Measurements from ENCODE around the gene RIGI.

The RIGI gene

DNA sequence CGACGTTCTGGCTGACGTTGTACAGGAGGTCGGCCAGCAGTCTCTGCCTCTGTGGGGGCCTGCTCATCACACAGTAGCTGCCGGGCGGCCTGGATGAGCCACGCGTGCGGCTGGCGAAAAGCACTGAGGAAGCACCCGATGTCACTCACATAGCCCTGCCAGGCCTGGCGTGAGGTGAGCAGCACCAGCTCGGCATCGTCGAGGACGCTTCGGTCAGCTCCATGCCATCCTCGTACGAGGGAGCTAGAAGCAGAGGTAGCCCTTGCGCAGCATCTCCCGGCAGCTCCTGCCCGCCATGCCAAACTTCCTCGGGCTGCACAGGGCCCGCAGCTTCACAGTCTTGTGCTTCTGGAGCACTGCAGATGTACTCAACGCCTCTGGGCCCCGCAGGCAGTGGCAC lies 40.8 kb upstream of the RIGI start:
- TF ChIP-seq EZH2 (IDR thresholded peaks at IDR 0.05; ENCODE audit: borderline replicate concordance, low read depth, low read length, severe bottlenecking): no peak
- TF ChIP-seq, protein P1, sequence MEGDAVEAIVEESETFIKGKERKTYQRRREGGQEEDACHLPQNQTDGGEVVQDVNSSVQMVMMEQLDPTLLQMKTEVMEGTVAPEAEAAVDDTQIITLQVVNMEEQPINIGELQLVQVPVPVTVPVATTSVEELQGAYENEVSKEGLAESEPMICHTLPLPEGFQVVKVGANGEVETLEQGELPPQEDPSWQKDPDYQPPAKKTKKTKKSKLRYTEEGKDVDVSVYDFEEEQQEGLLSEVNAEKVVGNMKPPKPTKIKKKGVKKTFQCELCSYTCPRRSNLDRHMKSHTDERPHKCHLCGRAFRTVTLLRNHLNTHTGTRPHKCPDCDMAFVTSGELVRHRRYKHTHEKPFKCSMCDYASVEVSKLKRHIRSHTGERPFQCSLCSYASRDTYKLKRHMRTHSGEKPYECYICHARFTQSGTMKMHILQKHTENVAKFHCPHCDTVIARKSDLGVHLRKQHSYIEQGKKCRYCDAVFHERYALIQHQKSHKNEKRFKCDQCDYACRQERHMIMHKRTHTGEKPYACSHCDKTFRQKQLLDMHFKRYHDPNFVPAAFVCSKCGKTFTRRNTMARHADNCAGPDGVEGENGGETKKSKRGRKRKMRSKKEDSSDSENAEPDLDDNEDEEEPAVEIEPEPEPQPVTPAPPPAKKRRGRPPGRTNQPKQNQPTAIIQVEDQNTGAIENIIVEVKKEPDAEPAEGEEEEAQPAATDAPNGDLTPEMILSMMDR (IDR thresholded peaks at IDR 0.05; ENCODE audit: borderline replicate concordance, extremely low read depth, low read length, poor library complexity, severe bottlenecking): no peak
- peaks cover 74% of the 10 kb centered on the region for H3K79me2 ChIP-seq (ENCODE audit: insufficient read depth, low read length)

DNA sequence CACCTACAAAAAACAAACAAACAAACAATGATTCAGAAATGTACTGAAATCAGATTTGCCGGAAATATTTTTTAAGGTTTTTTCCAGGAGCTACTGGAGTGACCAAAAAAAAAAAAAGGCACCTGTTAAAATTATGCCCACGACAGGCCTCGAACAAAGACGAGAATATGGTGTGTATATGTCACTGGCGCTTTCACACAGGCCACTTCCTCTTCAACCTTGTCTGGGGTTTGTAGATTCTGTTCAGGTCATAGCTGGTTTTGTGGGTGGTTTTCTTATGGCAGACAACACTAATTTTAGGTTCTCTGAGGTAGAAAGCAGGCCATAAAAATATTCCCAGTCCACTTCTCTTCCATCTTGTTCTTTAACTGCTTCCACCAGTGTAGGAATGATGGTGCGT lies 40.0 kb upstream of the RIGI start:
- H3K4me3 ChIP-seq (ENCODE audit: low read depth in 1 of 2, low read length in 2 of 2): no peak overlapping the region
- no peaks in the 10 kb centered on the region for H3K9me3 ChIP-seq (ENCODE audit: insufficient read depth, low read length, severe bottlenecking)
- ATAC-seq (ENCODE audit: insufficient read depth, low read depth) (no peak), DNase-seq (no peak)
- no peak for TF ChIP-seq EZH2 (IDR thresholded peaks at IDR 0.05; ENCODE audit: borderline replicate concordance, low read depth, low read length, severe bottlenecking)
- TF ChIP-seq, protein P1 (IDR thresholded peaks at IDR 0.05; ENCODE audit: borderline replicate concordance, extremely low read depth, low read length, poor library complexity, severe bottlenecking): no peak
- H4K20me1 ChIP-seq (ENCODE audit: insufficient read depth, low read length): peaks cover 24% of the 10 kb centered on the region; the same call in 1 of the 2 replicates
- H3K9ac ChIP-seq (ENCODE audit: low read depth, low read length): no peak overlapping the region
- H3K4me1 ChIP-seq (ENCODE audit: insufficient read depth, low read length): peaks cover 11% of the 10 kb centered on the region
- no peak overlapping the region for H3K4me2 ChIP-seq (ENCODE audit: insufficient read depth, low read length)
- H3K36me3 ChIP-seq (ENCODE audit: insufficient read depth, low read length): peaks cover 42% of the 10 kb centered on the region
- peaks cover 73% of the 10 kb centered on the region for H3K79me2 ChIP-seq (ENCODE audit: insufficient read depth, low read length)
- no peak overlapping the region for H2AFZ ChIP-seq (ENCODE audit: low read depth, low read length)
- no peaks in the 10 kb centered on the region for H3K27me3 ChIP-seq (ENCODE audit: insufficient read depth, low read length, poor library complexity)
- no peak overlapping the region for H3K27ac ChIP-seq (ENCODE audit: low read length)

More for the DNA sequence above, 40.8 kb upstream of the RIGI start:
- DNase-seq (no peak), ATAC-seq (ENCODE audit: insufficient read depth, low read depth) (no peak)
- H3K4me1 ChIP-seq (ENCODE audit: insufficient read depth, low read length): peaks cover 19% of the 10 kb centered on the region
- peaks cover 42% of the 10 kb centered on the region for H3K36me3 ChIP-seq (ENCODE audit: insufficient read depth, low read length)
- H3K27me3 ChIP-seq (ENCODE audit: insufficient read depth, low read length, poor library complexity): no peaks in the 10 kb centered on the region
- H3K9ac ChIP-seq (ENCODE audit: low read depth, low read length): no peak overlapping the region
- H2AFZ ChIP-seq (ENCODE audit: low read depth, low read length): no peak overlapping the region
- no peak overlapping the region for H3K4me2 ChIP-seq (ENCODE audit: insufficient read depth, low read length)
- peaks cover 24% of the 10 kb centered on the region; the same call in 1 of the 2 replicates for H4K20me1 ChIP-seq (ENCODE audit: insufficient read depth, low read length)
- H3K9me3 ChIP-seq (ENCODE audit: insufficient read depth, low read length, severe bottlenecking): no peaks in the 10 kb centered on the region
- no peak overlapping the region for H3K27ac ChIP-seq (ENCODE audit: low read length)
- no peak overlapping the region for H3K4me3 ChIP-seq (ENCODE audit: low read depth in 1 of 2, low read length in 2 of 2)

DNA sequence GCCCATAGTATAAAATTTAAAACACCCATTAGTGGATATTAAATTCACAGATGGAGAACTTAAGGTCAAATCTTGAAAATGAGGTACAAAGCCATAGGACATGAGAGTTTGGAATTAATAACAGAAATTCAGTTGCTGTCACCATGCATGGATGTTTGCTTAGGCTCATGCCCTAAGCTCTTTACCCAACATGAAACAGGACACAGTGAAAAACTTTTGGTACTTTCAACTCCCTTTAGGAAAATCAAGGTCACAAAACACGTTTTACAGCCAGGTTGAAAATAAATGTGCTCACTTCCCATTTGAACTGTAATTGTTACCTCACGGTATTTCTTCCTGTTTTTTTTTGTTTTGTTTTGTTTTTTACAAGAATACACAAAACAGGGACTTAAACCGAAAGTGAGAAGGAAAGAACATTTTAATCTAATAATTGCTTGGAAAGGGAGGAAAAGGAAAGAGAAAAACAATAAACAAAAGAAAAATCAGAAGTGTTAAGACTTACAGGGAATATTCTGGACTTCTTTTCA lies 32.5 kb upstream of the RIGI start:
- Histone ChIP-seq H3K36me3 (ENCODE audit: insufficient read depth, low read length) (peaks cover 10% of the 10 kb centered on the region; the same call in 1 of the 2 replicates), H3K27me3 (ENCODE audit: insufficient read depth, low read length, poor library complexity) (no peaks in the 10 kb centered on the region), H3K9me3 (ENCODE audit: insufficient read depth, low read length, severe bottlenecking) (no peaks in the 10 kb centered on the region), H3K4me3 (ENCODE audit: low read depth in 1 of 2, low read length in 2 of 2) (no peak overlapping the region), H4K20me1 (ENCODE audit: insufficient read depth, low read length) (peaks cover 5% of the 10 kb centered on the region; the same call in 1 of the 2 replicates), H2AFZ (ENCODE audit: low read depth, low read length) (no peak overlapping the region), H3K27ac (ENCODE audit: low read length) (no peak overlapping the region), H3K79me2 (ENCODE audit: insufficient read depth, low read length) (peaks cover 80% of the 10 kb centered on the region), H3K9ac (ENCODE audit: low read depth, low read length) (no peak overlapping the region), H3K4me2 (ENCODE audit: insufficient read depth, low read length) (no peak overlapping the region), H3K4me1 (ENCODE audit: insufficient read depth, low read length) (peaks cover 12% of the 10 kb centered on the region)
- DNase-seq (no peak), ATAC-seq (ENCODE audit: insufficient read depth, low read depth) (no peak)
- no peak for TF ChIP-seq EZH2 (IDR thresholded peaks at IDR 0.05; ENCODE audit: borderline replicate concordance, low read depth, low read length, severe bottlenecking)
- TF ChIP-seq, protein P1 (IDR thresholded peaks at IDR 0.05; ENCODE audit: borderline replicate concordance, extremely low read depth, low read length, poor library complexity, severe bottlenecking): no peak

All from DND-41 (cell line).